Nephron progenitor cell (in vitro differentiated cells): Measurements from ENCODE around the gene BANP.

Experiments
- DNase-seq: peaks from one replicate; pipeline ENCODE4 v3.0.0; 2021
- H3K27ac Mint-ChIP-seq: 2 replicates; pipeline ENCODE4 v1.8.0; 2021; ENCODE audit warnings: mild to moderate bottlenecking, moderate library complexity, mixed read lengths
- H3K27me3 Mint-ChIP-seq: 2 replicates; pipeline ENCODE4 v1.8.0; 2021; ENCODE audit warnings: mild to moderate bottlenecking, low read depth, mixed read lengths; ENCODE audit not compliant: poor library complexity
- H3K36me3 Mint-ChIP-seq: 2 replicates; pipeline ENCODE4 v1.8.0; 2021; ENCODE audit warnings: low read depth, mixed read lengths
- H3K4me1 Mint-ChIP-seq: 2 replicates; pipeline ENCODE4 v1.8.0; 2021; ENCODE audit warnings: mixed read lengths
- H3K4me3 Mint-ChIP-seq: 2 replicates; pipeline ENCODE4 v1.8.0; 2021; ENCODE audit warnings: mild to moderate bottlenecking, moderate library complexity, mixed read lengths
- H3K9me3 Mint-ChIP-seq: 2 replicates; pipeline ENCODE4 v1.8.0; 2021; ENCODE audit warnings: mild to moderate bottlenecking, moderate library complexity, mixed read lengths
- TF ChIP-seq, protein P1 (sequence below): fragments of 200-600 bp; sonication (generic); IDR thresholded peaks from 2 replicates; pipeline ENCODE4 v1.5.0; 2021; ENCODE audit warnings: antibody characterized with exemption

The BANP gene

DNA sequence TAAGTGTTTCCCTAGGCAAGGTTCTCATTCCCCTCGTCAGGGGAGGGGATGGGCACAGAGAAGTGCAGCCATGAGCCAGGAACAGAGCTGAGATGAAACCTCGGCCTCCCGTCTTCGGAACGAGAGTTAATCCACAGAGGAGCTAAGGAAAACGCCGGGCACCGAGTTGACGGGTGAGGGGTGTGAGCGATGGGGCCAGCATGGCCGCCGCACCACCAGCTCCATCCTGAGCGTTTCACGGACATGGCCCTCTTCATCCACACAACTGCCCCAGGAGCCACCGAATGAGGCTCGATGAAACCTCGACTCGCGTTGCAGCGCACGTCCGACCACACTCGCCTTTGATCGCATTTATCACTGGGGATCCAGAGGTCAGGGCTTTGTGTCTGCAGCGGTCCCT lies 36.4 kb upstream of the BANP start:
- peaks cover 6% of the 10 kb centered on the region for H3K4me1 Mint-ChIP-seq
- TF ChIP-seq, protein P1, sequence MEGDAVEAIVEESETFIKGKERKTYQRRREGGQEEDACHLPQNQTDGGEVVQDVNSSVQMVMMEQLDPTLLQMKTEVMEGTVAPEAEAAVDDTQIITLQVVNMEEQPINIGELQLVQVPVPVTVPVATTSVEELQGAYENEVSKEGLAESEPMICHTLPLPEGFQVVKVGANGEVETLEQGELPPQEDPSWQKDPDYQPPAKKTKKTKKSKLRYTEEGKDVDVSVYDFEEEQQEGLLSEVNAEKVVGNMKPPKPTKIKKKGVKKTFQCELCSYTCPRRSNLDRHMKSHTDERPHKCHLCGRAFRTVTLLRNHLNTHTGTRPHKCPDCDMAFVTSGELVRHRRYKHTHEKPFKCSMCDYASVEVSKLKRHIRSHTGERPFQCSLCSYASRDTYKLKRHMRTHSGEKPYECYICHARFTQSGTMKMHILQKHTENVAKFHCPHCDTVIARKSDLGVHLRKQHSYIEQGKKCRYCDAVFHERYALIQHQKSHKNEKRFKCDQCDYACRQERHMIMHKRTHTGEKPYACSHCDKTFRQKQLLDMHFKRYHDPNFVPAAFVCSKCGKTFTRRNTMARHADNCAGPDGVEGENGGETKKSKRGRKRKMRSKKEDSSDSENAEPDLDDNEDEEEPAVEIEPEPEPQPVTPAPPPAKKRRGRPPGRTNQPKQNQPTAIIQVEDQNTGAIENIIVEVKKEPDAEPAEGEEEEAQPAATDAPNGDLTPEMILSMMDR = no peak
- no peak overlapping the region for H3K4me3 Mint-ChIP-seq
- H3K9me3 Mint-ChIP-seq = no peaks in the 10 kb centered on the region
- peaks cover 15% of the 10 kb centered on the region for H3K27me3 Mint-ChIP-seq
- no peaks in the 10 kb centered on the region for H3K36me3 Mint-ChIP-seq
- no peak overlapping the region for H3K27ac Mint-ChIP-seq
- DNase-seq = no peak

DNA sequence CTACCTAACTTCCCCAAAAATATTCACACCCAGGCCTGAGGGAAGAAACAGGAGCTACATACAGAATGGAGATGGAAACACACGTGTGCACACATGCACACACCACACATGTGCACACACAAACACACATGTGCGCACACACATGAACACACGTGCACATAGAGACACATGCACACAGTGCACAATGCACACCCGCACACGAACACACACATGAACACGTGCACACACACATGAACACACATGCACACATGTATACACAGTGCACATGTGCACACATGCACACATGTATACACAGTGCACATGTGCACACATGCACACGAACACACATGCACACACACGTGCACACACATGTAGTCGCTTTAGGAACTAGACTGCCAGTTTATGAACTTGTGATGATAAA lies 33.7 kb upstream of the BANP start:
- Mint-ChIP-seq H3K27ac (no peak overlapping the region), H3K4me1 (peaks cover 6% of the 10 kb centered on the region), H3K9me3 (no peaks in the 10 kb centered on the region), H3K27me3 (peaks cover 10% of the 10 kb centered on the region), H3K4me3 (no peak overlapping the region), H3K36me3 (no peaks in the 10 kb centered on the region)
- TF ChIP-seq, protein P1 = no peak
- DNase-seq = no peak

DNA sequence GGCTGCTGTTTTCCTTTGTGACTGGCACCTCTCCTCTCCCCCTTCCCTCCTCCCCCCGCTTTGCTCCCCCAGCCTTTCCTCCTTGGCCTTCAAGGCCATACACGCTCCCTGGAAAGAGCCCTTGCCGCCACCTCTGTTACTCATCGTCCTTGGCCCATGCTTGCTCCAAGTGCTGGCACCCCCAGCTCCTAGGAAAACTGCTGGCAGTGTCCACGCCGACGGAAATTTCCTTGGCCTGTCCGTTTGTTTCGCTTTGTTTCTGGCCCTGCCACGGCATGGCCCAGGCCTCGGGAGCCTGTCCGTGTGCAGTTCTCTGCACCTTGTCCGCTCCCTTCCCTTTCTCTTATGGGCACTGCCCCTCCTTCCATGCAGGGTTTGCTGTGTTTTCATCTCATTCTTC lies 32.9 kb upstream of the BANP start:
- no peak for DNase-seq
- Mint-ChIP-seq H3K36me3 (no peaks in the 10 kb centered on the region), H3K4me3 (no peak overlapping the region), H3K4me1 (peaks cover 6% of the 10 kb centered on the region), H3K27ac (no peak overlapping the region), H3K9me3 (no peaks in the 10 kb centered on the region), H3K27me3 (peaks cover 8% of the 10 kb centered on the region)
- TF ChIP-seq, protein P1 = no peak

DNA sequence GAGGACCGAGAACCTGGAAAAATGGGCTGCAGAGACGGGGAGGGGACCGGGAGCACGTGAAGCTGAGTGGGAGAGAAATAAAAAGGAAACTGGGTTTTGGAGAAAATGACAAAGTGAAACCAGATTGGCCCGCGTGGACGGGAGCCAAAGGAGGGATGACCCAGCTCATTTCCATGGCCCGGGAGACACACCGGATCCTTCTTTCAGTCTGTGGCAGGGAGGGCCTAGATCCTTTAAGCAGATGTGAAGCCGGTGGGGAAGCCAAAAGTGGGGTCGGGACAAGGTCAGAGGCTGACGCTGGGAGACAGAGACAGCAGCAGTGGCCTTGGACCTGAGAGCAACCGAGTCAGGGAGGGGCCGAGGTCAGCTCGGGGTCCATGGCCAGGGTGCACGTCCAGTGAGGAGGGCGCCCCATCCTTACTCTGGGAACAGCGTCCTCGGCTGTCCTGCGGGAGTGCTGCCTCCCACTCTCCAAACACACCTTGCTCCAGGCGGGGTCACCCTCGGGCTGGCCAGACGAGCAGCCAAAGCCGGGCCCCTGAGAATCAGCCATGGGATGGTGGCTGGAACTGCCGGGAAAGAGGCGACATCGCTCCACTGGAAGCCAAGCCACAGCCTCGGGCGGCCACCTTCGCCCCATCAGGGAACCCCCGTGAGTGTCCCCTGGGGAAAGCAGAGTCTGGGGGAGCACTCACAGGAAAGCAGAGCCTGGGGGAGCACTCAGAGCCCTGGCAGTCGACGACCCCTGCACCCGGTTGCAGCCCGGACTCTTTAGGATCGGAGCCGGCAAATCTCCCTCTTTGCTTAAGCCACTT lies 32.2 kb upstream of the BANP start:
- Mint-ChIP-seq H3K27me3 (peaks cover 6% of the 10 kb centered on the region), H3K36me3 (no peaks in the 10 kb centered on the region), H3K9me3 (no peaks in the 10 kb centered on the region), H3K27ac (no peak overlapping the region), H3K4me3 (no peak overlapping the region), H3K4me1 (peaks cover 8% of the 10 kb centered on the region)
- no peak for DNase-seq
- TF ChIP-seq, protein P1 = no peak

DNA sequence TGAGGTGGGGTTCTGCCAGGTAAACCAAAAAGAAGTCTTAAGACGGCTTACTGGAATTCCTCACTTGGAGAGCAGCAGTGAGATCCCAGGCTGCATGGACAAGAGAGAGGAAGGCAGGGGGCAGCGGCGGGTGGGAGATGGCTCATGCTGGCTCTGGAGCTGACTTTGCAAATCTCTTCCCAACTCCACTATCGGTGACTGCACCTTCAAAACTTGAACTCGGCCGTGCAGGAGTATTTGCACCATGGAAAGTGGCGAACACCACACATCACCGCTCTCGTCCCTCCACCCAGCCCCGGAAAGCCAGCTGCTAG lies 31.6 kb upstream of the BANP start:
- Mint-ChIP-seq H3K27me3 (peaks cover 7% of the 10 kb centered on the region), H3K4me1 (peaks cover 13% of the 10 kb centered on the region), H3K36me3 (no peaks in the 10 kb centered on the region), H3K9me3 (no peaks in the 10 kb centered on the region), H3K4me3 (no peak overlapping the region), H3K27ac (no peak overlapping the region)
- no peak for DNase-seq
- TF ChIP-seq, protein P1 = no peak

DNA sequence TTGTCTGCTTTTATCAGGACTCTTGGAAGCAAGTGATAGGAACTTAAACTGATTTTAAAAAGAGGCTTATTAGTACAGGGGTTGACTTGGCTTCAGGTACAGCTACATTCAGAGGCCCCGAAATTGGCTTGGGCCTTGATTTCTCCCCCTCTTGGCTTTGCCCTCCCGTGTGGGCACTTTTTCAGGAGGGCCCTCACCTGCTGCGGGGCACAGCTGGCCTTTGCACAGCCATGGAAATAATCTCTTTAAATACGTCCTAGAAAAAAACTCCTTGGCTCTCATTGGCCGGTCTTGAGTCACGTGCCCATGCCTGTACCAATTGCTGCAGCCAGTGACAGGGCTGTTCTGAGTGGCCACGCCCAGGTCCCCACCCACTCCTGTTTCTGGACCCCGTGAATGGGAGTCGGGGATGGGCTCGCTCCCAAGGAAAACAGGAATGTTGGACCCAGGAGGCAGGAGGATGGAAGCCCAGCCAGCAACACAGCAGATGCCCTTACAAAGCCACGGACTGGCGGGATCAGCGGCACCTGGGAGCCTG lies 29.9 kb upstream of the BANP start:
- TF ChIP-seq, protein P1 = no peak
- Mint-ChIP-seq H3K36me3 (no peaks in the 10 kb centered on the region), H3K27ac (no peak overlapping the region), H3K4me1 (peaks cover 24% of the 10 kb centered on the region), H3K9me3 (no peaks in the 10 kb centered on the region), H3K27me3 (peaks cover 10% of the 10 kb centered on the region), H3K4me3 (no peak overlapping the region)
- no peak for DNase-seq
